Neural progenitor cell (in vitro differentiated cells): ENCODE measurements around the gene CHD9NB.

ENCODE experiments used
- CTCF ChIP-seq: fragments of 200-600 bp; sonication (generic); IDR thresholded peaks from 2 replicates; pipeline ENCODE4 v1.5.1; 2017; ENCODE audit warnings: antibody characterized with exemption, mild to moderate bottlenecking
- EZH2 ChIP-seq: fragments of 200-600 bp; sonication (generic); IDR thresholded peaks from 2 replicates; pipeline ENCODE4 v1.6.1; 2017; ENCODE audit warnings: antibody characterized with exemption, mild to moderate bottlenecking, moderate library complexity

GRCh38 chr16:53055541-53056391 is 3.1 kb upstream of the CHD9NB start:
- no peak for TF ChIP-seq CTCF
- no peak for TF ChIP-seq EZH2
